ENCODE results near the gene RAD50. TPM values are rescaled to one million over a fixed set of nuclear protein-coding genes. Genes with fewer than 3 reads are reported as not detected.

The RAD50 gene
- polyA plus RNA-seq, 1 donor (not counting 4 experiments of a cell fraction or from before 2014, with no cell fraction given): 26.3 TPM

GRCh38 chr5:132679717-132680380 is 123.1 kb downstream of the RAD50 start:
- Histone ChIP-seq H3K27ac (ENCODE audit: control insufficient read depth, insufficient read depth, low read length) (no peak overlapping the region), H3K4me1 (ENCODE audit: control insufficient read depth, extremely low read depth, insufficient read depth, low read length) (peaks cover 14% of the 10 kb centered on the region), H3K27me3 (ENCODE audit: control insufficient read depth, extremely low read depth, insufficient read depth, low read length) (no peaks in the 10 kb centered on the region), H3K9me1 (ENCODE audit: control insufficient read depth, extremely low read depth, insufficient read depth, low read length) (no peaks in the 10 kb centered on the region), H3K4me3 (ENCODE audit: control insufficient read depth in 2 of 3, extremely low read depth in 1 of 3, insufficient read depth in 2 of 3, low read depth in 1 of 3, low read length in 3 of 3) (no peak overlapping the region), H2AFZ (ENCODE audit: control insufficient read depth, low read length) (no peak overlapping the region), H3K9ac (ENCODE audit: control insufficient read depth, extremely low read depth, insufficient read depth, low read length) (no peak overlapping the region), H3K4me2 (ENCODE audit: control insufficient read depth, extremely low read depth, insufficient read depth, low read depth, low read length) (no peak overlapping the region), H4K20me1 (ENCODE audit: control insufficient read depth, extremely low read depth, insufficient read depth, low read length) (no peaks in the 10 kb centered on the region), H3K36me3 (ENCODE audit: control insufficient read depth in 2 of 2, extremely low read depth in 1 of 2, insufficient read depth in 2 of 2, low read length in 2 of 2) (no peaks in the 10 kb centered on the region), H3K79me2 (ENCODE audit: control insufficient read depth, insufficient read depth, low read length) (no peaks in the 10 kb centered on the region), H3K9me3 (ENCODE audit: control insufficient read depth, low read depth, low read length) (no peaks in the 10 kb centered on the region)
- dilution Hi-C loops (cut with MboI; ENCODE audit: extremely low pct_ligation_motif_present, low sequenced_read_pairs): no loop called here
- no peak for TF ChIP-seq CTCF (optimal IDR thresholded peaks at IDR 0.05 in 1 of 3, IDR thresholded peaks at IDR 0.05 in 1 of 3, conservative IDR thresholded peaks at IDR 0.05 in 1 of 3; ENCODE audit: extremely low read depth in 1 of 3, insufficient read depth in 2 of 3, low read length in 3 of 3)
- TF ChIP-seq EZH2 (IDR thresholded peaks at IDR 0.05; ENCODE audit: low read length): no peak
- FAIRE-seq (no peak), DNase-seq (ENCODE audit: low read depth, low spot score) (no peak)

- Histone ChIP-seq H3K36me3 (ENCODE audit: control insufficient read depth in 2 of 2, extremely low read depth in 1 of 2, insufficient read depth in 2 of 2, low read length in 2 of 2) (no peaks in the 10 kb centered on the region), H3K4me2 (ENCODE audit: control insufficient read depth, extremely low read depth, insufficient read depth, low read depth, low read length) (no peak overlapping the region), H2AFZ (ENCODE audit: control insufficient read depth, low read length) (no peak overlapping the region), H3K27ac (ENCODE audit: control insufficient read depth, insufficient read depth, low read length) (no peak overlapping the region), H3K9me1 (ENCODE audit: control insufficient read depth, extremely low read depth, insufficient read depth, low read length) (no peaks in the 10 kb centered on the region), H3K9ac (ENCODE audit: control insufficient read depth, extremely low read depth, insufficient read depth, low read length) (no peak overlapping the region), H3K4me3 (ENCODE audit: control insufficient read depth in 2 of 3, extremely low read depth in 1 of 3, insufficient read depth in 2 of 3, low read depth in 1 of 3, low read length in 3 of 3) (no peak overlapping the region), H4K20me1 (ENCODE audit: control insufficient read depth, extremely low read depth, insufficient read depth, low read length) (no peaks in the 10 kb centered on the region), H3K27me3 (ENCODE audit: control insufficient read depth, extremely low read depth, insufficient read depth, low read length) (no peaks in the 10 kb centered on the region), H3K79me2 (ENCODE audit: control insufficient read depth, insufficient read depth, low read length) (no peaks in the 10 kb centered on the region), H3K4me1 (ENCODE audit: control insufficient read depth, extremely low read depth, insufficient read depth, low read length) (peaks cover 10% of the 10 kb centered on the region), H3K9me3 (ENCODE audit: control insufficient read depth, low read depth, low read length) (no peaks in the 10 kb centered on the region)
- DNase-seq (ENCODE audit: low read depth, low spot score) (no peak), FAIRE-seq (no peak)
- TF ChIP-seq CTCF (optimal IDR thresholded peaks at IDR 0.05 in 1 of 3, IDR thresholded peaks at IDR 0.05 in 1 of 3, conservative IDR thresholded peaks at IDR 0.05 in 1 of 3; ENCODE audit: extremely low read depth in 1 of 3, insufficient read depth in 2 of 3, low read length in 3 of 3) (no peak), EZH2 (IDR thresholded peaks at IDR 0.05; ENCODE audit: low read length) (no peak)
- dilution Hi-C loops (cut with MboI; ENCODE audit: extremely low pct_ligation_motif_present, low sequenced_read_pairs): no loop called here
These were observed 124.2 kb downstream of the RAD50 start for GRCh38 chr5:132680780-132681475.

Data from keratinocyte (primary cell).